DOHH2 (cell line): Measurements from ENCODE around the gene RAB19.

Source experiments
- CTCF ChIP-seq: fragments of 200-600 bp; sonication (generic); IDR thresholded peaks from one replicate; pipeline ENCODE4 v1.5.1; 2014; ENCODE audit warnings: antibody characterized with exemption, mild to moderate bottlenecking, low read depth, low read length; ENCODE audit not compliant: poor library complexity, severe bottlenecking
- EZH2phosphoT487 ChIP-seq: fragments of 200-600 bp; sonication (generic); IDR thresholded peaks from 2 replicates; pipeline ENCODE4 v1.6.1; 2017; ENCODE audit warnings: borderline replicate concordance, mild to moderate bottlenecking, antibody characterized with exemption, low read length, moderate library complexity, mixed read lengths

GRCh38 chr7:140358024-140358411 is 45.8 kb upstream of the RAB19 start:
- TF ChIP-seq CTCF: no peak
- TF ChIP-seq EZH2phosphoT487: no peak
